ENCODE data around the gene DDRGK1.
"Not testable (repeated sequence)": the region's sequence is repeated elsewhere in the genome, so short reads cannot be mapped to it uniquely, and the experiment has no call there.

DDRGK1 gene

DNA sequence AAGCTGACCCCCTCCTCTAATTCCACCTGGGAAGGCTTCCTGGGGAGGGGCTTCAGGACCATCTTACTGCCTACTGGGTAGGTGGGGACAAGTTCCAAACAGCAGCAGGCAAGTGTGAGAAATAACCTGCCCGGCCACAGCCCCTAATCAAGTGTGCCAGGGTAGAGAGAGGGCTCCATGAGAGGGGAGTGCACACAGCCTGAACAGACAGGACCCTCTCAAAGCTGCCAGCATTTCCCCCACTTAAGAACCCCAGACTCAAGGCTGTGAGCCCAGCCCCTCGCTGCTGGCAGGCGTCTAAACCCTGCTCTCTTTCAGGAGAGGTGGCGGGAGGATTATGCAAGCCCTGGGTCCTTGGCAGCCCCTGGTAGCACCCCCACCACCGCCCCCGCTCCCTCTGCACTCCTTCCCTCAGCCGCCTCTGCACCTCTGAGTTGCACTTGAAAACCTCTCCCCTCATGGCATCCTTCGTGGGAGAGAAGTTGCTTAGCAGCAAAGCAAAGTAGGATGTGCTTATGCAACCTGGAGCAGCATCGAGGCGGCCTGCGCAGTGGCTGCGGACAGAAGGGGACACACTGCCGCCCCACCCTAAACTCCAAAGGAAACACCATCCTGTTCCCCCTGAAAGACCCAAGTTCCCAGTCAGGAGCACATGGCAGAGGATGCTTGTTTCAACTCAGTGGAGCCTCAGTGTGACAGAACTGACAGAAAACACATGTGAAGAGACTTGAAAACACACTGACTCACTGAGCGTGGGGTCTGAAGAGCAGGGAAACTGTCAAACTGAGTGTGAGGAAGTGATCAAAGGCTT lies 10.5 kb downstream of the DDRGK1 start:
- Histone ChIP-seq H3K4me1 (ENCODE audit: insufficient read depth, low read length) (no peaks in the 10 kb centered on the region), H3K36me3 (ENCODE audit: insufficient read depth, low read length) (peaks cover 11% of the 10 kb centered on the region)

DNA sequence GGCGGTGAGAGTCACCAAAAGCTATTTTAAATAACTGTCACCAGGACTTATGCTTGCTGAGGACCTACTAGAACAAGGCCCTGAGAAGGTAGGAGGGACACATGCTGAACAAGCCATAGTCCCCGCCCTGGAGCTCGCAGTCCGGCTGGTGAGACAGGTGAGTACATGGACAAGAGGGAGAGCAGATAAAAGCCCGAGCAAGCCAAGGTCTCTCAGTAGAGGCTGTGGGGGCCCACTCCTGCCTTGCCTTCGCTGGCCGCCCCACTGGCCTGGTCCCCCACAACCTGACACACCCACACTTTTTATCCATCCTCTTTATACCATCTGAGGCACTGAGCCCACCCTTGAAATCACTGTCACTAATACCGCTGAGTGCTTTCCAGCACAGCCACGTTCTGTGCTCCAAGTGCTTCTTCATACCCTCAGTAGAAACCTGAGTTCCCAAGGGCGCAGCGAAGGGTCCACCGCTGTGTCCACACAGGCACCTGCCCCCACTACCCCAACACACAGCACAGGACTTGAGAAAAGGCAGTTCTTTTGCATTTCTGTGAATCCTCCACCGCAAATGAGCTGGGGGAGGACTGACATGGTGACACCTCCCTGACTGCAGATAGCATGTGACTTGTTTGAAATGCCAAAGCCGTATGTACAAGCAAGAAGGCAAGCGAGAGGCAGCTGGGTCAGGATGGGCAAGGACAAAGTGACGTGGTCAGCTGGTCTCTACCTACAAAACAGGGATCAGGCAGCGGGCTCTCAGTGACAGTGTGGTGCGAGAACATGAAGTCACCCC lies 12.1 kb downstream of the DDRGK1 start:
- peaks cover 11% of the 10 kb centered on the region for H3K36me3 ChIP-seq (ENCODE audit: insufficient read depth, low read length)
- H3K9me3 ChIP-seq (ENCODE audit: control insufficient read depth, insufficient read depth, low read length), result no peaks in the 10 kb centered on the region
- no peaks in the 10 kb centered on the region for H3K4me1 ChIP-seq (ENCODE audit: insufficient read depth, low read length)
- no peak overlapping the region for H3K9ac ChIP-seq (ENCODE audit: low read depth, low read length)

More for the DNA sequence above, 10.5 kb downstream of the DDRGK1 start:
- no peaks in the 10 kb centered on the region for H3K9me3 ChIP-seq (ENCODE audit: control insufficient read depth, insufficient read depth, low read length)
- H3K9ac ChIP-seq (ENCODE audit: low read depth, low read length), result no peak overlapping the region

DNA sequence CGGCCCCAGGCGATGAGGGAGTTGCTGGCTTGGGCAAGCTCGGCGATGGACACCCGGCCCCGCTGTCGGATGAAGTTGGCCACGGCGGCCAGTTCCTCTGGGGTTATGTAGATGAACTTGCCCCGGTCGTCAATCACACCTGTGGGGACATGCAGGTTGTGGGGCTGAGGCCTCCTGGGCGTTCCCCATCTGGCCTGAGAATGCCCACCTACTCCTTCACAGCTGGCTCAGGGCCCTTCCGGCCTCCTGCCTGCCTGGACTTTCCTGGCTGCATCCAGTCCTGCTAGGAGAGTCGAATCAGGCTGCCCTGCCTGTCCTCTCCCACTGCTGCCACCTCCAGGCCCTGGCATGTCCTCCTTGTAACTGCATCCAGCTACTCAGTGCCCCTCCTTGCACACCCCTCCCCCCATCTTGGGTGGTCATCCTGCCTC lies 13.8 kb downstream of the DDRGK1 start:
- Histone ChIP-seq H3K36me3 (ENCODE audit: insufficient read depth, low read length) (peaks cover 8% of the 10 kb centered on the region), H3K9ac (ENCODE audit: low read depth, low read length) (no peak overlapping the region), H3K9me3 (ENCODE audit: control insufficient read depth, insufficient read depth, low read length) (no peaks in the 10 kb centered on the region), H3K4me1 (ENCODE audit: insufficient read depth, low read length) (no peaks in the 10 kb centered on the region)

DNA sequence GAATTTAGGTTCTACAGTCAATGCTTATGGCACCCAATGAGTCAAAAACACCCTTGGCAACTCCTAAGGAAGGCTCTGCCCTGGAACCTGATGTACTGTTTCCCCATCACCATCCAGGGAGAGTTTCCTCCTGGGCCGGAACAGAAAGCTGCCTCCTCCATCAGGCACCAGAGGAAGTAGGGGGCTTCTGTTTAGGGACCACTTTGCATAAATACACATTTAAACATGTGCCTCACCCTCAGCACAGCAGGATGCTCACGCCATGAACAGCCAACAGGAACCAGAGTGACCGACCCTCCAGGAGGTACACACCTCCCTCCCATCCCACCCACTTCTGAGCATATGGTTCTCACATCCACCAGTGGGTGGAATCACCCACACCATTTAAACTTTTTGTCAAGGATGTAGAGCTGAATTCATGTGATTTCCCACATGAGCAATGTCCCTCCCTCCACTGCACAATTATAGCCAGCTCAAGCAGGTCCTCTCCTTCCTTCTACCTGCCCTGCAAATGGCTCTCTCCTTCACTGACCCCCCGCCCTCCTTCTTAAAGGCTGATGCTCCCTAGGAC lies 14.8 kb downstream of the DDRGK1 start:
- no peaks in the 10 kb centered on the region for H3K4me1 ChIP-seq (ENCODE audit: insufficient read depth, low read length)
- no peaks in the 10 kb centered on the region for H3K9me3 ChIP-seq (ENCODE audit: control insufficient read depth, insufficient read depth, low read length)
- H3K36me3 ChIP-seq (ENCODE audit: insufficient read depth, low read length), result peaks cover 8% of the 10 kb centered on the region
- H3K9ac ChIP-seq (ENCODE audit: low read depth, low read length), result no peak overlapping the region

DNA sequence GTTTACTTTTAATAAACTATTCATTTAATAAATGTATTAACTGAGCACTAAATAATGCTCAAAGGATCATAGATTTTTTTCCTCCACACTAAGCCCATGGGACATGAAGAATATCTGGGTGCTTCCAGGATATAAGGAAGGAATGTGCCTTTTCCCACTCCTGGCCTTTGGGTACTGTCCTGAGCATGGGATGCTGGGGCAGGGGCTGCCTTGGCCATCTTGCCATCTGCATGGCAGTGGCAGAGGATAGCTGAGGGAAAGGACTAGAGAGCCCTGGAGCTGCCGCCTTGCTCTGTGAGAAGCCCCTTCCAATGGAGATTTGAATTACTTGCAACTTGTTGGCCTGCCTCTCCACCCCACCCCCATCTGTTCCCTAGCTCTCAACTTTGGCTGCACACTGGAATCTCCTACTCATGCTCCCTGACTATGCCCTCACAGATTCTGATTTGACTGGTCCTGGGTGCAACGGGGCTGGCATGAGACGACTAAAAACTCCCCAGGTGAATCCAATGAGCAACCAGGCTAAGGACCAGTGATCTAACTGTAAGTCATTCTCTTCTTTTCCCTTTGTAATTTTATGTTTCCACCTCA lies 15.6 kb downstream of the DDRGK1 start:
- H3K36me3 ChIP-seq (ENCODE audit: insufficient read depth, low read length), result peaks cover 8% of the 10 kb centered on the region

DNA sequence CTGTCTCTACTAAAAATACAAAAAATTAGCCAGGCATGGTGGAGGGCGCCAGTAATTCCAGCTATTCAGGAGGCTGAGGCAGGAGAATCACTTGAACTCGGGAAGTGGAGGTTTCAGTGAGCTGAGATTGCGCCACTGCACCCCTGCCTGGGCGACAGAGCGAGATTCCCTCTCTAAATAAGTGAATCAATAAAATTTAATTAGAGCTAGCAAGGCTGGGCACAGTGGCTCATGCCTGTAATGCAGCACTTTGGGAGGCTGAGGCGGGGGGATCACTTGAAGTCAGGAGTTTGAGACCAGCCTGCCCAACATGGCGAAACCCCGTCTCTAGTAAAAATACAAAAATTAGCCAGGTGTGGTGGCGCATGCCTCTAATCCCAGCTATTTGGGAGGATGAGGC lies 16.6 kb downstream of the DDRGK1 start:
- H3K9me3 ChIP-seq (ENCODE audit: control insufficient read depth, insufficient read depth, low read length); H3K36me3 ChIP-seq (ENCODE audit: insufficient read depth, low read length); H3K9ac ChIP-seq (ENCODE audit: low read depth, low read length); H3K4me1 ChIP-seq (ENCODE audit: insufficient read depth, low read length): not testable (repeated sequence)

More for the DNA sequence above, 15.6 kb downstream of the DDRGK1 start:
- Histone ChIP-seq H3K4me1 (ENCODE audit: insufficient read depth, low read length) (no peaks in the 10 kb centered on the region), H3K9ac (ENCODE audit: low read depth, low read length) (no peak overlapping the region), H3K9me3 (ENCODE audit: control insufficient read depth, insufficient read depth, low read length) (no peaks in the 10 kb centered on the region)

DNA sequence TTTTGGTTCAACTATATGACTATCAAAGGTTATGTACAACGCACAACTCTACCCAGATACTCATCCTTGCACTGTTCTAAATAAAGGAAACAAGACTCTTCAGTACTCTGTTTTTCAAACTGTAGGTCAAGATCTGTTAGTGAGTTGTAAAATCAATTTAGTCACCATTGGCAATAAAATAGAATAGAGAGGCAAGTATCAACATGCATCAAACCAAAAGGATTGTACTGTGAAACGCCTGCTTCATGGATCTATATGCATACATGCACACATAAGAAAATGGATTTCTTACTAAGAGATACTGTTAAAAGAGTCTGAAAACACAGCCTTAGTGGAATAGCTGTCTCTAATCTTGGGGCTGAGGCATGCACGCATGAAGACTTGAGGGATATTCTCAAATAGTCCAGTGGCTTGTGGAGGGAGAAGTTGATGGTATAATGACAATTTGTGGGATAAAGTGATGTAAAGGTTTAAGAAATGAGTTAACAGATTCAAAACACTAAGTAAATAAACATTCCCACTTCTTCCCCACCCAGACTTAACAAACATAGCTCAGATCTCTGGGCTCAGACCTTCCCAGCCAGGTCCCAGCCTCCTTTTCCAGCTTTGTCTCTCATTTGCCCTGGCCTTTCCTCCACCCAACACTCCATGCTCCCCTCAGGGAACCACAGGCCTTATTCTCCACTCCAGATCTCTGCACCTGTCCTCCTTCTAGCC lies 20.4 kb downstream of the DDRGK1 start:
- no peak overlapping the region for H3K9ac ChIP-seq (ENCODE audit: low read depth, low read length)
- no peaks in the 10 kb centered on the region for H3K9me3 ChIP-seq (ENCODE audit: control insufficient read depth, insufficient read depth, low read length)
- H3K4me1 ChIP-seq (ENCODE audit: insufficient read depth, low read length), result no peaks in the 10 kb centered on the region
- H3K36me3 ChIP-seq (ENCODE audit: insufficient read depth, low read length), result no peaks in the 10 kb centered on the region

DNA sequence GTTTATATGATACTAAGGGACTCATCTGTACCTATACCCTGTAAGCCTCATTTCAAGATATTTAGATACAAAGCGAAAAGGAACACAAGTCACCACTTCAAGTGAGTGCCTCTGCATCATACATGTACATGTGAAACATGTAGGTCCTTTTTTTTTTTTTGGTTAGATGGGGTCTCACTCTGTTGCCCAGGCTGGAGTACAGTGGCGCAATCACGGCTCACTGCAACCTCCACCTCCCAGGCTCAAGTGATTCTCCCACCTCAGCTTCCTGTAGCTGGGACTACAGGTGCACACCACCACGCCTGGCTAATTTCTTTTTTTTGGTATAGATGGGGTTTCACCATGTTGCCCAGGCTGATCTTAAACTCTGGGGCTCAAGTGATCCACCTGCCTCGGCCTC lies 22.1 kb downstream of the DDRGK1 start:
- not testable (repeated sequence) for H3K9ac ChIP-seq (ENCODE audit: low read depth, low read length); H3K36me3 ChIP-seq (ENCODE audit: insufficient read depth, low read length); H3K4me1 ChIP-seq (ENCODE audit: insufficient read depth, low read length); H3K9me3 ChIP-seq (ENCODE audit: control insufficient read depth, insufficient read depth, low read length)

DNA sequence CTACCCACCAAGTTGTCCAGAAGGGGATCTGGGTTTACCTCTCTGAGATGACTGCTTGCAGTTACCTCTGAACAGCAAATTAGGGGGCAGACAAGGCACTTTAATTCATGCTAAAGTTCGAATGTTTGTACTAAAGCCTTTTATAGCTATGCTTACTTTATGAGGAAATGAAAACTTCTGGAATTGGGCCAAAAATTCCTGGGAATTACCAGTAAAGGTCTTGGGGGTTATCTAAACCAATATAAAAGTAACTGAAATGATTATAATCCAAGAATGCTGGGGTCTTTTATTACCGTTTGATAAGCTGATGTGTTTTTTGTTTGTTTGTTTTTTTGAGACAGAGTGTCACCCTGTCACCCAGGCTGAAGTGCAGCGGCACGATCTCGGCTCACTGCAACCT lies 23.2 kb downstream of the DDRGK1 start:
- H3K9ac ChIP-seq (ENCODE audit: low read depth, low read length), result no peak overlapping the region
- no peaks in the 10 kb centered on the region for H3K36me3 ChIP-seq (ENCODE audit: insufficient read depth, low read length)
- no peaks in the 10 kb centered on the region for H3K9me3 ChIP-seq (ENCODE audit: control insufficient read depth, insufficient read depth, low read length)
- H3K4me1 ChIP-seq (ENCODE audit: insufficient read depth, low read length), result no peaks in the 10 kb centered on the region

DNA sequence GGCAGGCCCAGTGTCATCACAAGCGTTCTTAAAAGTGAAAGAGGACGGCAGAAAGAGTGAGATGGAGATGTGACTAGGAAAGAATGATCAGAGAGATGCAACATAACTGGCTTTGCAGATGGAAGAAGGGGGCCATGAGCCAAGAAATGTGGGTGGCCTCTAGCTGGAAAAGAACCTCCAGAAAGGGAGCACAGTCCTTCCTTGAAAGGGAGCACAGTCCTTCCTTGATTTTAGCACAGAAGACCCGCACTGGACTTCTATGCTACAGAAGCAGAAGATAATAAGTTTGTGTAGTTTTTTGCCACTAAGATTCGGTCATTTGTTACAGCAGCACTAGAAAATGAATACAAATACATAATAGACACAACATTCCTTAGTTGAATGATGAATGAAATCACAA lies 24.2 kb downstream of the DDRGK1 start:
- no peaks in the 10 kb centered on the region for H3K4me1 ChIP-seq (ENCODE audit: insufficient read depth, low read length)
- H3K9me3 ChIP-seq (ENCODE audit: control insufficient read depth, insufficient read depth, low read length), result no peaks in the 10 kb centered on the region
- no peaks in the 10 kb centered on the region for H3K36me3 ChIP-seq (ENCODE audit: insufficient read depth, low read length)
- H3K9ac ChIP-seq (ENCODE audit: low read depth, low read length), result no peak overlapping the region

DNA sequence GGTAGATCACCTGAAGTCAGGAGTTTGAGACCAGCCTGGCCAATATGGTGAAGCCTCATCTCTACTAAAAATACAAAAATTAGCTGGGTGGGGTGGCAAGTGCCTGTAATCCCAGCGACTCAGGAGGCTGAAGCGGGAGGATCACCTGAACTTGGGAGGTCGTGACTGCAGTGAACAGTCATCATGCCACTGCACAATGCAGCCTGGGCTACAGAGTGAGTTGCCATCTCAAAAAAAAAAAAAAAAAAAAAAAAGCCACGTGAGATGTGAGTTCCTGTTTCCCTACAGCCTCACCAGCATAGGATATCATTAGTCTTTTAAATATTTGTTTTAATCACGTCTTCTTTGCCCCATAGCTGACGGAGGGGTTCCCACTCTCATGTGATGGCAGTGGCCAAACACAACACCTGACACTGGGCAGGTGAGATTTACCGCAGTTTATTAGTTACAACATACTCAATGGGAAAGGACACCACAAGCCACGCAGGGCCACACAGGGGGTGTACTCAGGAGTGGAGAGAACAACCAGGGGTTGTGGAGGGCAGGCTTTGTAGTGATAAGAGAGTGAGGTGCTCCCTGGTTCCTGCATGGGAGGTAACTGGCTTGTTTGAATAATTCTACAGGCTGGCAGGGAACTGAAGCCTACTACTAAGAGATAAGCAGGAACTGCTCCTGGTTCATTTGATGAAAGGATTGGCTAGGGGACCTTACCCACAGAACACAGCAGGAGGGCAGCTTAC lies 26.6 kb downstream of the DDRGK1 start:
- Histone ChIP-seq H3K36me3 (ENCODE audit: insufficient read depth, low read length) (no peaks in the 10 kb centered on the region), H3K9ac (ENCODE audit: low read depth, low read length) (no peak overlapping the region), H3K4me1 (ENCODE audit: insufficient read depth, low read length) (no peaks in the 10 kb centered on the region), H3K9me3 (ENCODE audit: control insufficient read depth, insufficient read depth, low read length) (no peaks in the 10 kb centered on the region)

DNA sequence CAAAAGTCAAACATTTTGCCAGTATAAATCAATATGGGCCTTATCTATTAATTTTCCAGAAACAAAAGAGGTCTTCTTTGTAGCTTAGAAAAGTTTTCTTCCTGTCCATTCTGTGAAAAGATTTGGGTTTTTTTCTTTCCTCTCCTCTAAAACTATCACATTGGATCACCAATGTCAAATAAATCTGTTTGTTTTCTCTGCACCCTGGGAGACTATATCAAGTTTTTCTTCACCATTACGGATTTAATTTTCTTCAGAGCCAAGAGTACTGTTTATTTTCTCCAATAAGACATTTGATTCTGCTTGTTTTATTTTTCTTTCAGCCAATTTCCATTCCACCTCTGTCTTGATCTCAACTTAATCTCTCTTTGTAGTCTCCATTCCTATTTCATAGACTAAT lies 29.2 kb downstream of the DDRGK1 start:
- Histone ChIP-seq H3K9me3 (ENCODE audit: control insufficient read depth, insufficient read depth, low read length) (no peaks in the 10 kb centered on the region), H3K4me1 (ENCODE audit: insufficient read depth, low read length) (peaks cover 4% of the 10 kb centered on the region; the same call in 1 of the 2 replicates), H3K9ac (ENCODE audit: low read depth, low read length) (peak overlapping the region; percentile 95), H3K36me3 (ENCODE audit: insufficient read depth, low read length) (no peaks in the 10 kb centered on the region)

DNA sequence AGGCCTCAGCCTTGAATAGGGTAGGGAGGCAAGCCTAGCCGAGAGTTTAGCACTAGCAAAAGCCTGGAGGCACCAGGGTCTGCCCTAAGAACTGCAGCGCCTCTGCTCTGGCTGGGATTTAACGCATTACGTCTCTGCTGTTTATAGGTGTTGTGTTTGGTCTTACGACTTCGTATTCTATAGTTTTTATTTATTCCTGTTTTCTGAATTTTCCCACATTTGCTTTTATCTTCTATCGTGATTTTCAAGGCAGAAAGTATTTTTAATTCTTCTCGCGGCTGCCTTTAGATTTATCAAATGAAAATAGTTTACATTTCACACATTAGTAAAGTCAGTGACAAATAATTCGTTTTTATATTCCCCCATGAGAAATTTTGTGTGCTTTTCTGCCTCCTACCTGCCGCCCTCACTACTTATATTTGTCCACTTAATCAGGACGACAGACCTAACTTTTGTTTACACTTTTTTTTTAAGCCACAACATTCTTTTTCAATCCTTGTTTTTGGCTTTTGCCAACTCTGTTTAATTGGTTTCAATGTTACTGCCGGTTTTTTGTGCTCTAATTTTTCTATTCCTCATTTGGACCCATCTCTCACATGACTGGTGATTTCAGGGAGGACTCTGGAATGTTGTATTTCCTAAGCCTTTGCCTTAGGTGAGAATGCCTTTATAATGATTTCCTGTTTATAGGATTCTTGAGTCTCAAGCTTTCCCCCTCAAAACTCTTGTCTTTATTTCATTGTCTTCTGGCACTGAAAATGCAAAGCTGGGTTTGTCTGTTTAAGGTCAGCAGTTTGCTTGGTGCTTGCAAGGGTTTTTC lies 29.8 kb downstream of the DDRGK1 start:
- Histone ChIP-seq H3K9me3 (ENCODE audit: control insufficient read depth, insufficient read depth, low read length) (no peaks in the 10 kb centered on the region), H3K4me1 (ENCODE audit: insufficient read depth, low read length) (peaks cover 4% of the 10 kb centered on the region; the same call in 1 of the 2 replicates), H3K9ac (ENCODE audit: low read depth, low read length) (peak overlapping the region; percentile 95), H3K36me3 (ENCODE audit: insufficient read depth, low read length) (no peaks in the 10 kb centered on the region)
